Stimulated activated CD4-positive, alpha-beta T cell treated with anti-CD3 and anti-CD28 coated beads, TNF-alpha, amount 100 ng/mL, for 4 hours (primary cell): ENCODE measurements around the gene CPD.

ENCODE experiments used
- DNase-seq, 3 experiments: peaks; one replicate each; pipeline ENCODE4 v3.0.0-alpha.2; 2020; ENCODE audit warnings: low read depth in 3 of 3

Gene CPD

GRCh38 chr17:30505868-30506417, 127.2 kb downstream of the CPD start:
- no peak for DNase-seq

GRCh38 chr17:30506481-30506880, 127.8 kb downstream of the CPD start:
- DNase-seq: no peak

GRCh38 chr17:30513346-30513745, 134.6 kb downstream of the CPD start:
- DNase-seq: no peak

GRCh38 chr17:30514895-30515596, 136.3 kb downstream of the CPD start:
- DNase-seq: no peak

GRCh38 chr17:30517786-30518185, 139.1 kb downstream of the CPD start:
- no peak for DNase-seq

GRCh38 chr17:30519166-30519565, 140.4 kb downstream of the CPD start:
- DNase-seq: no peak
